K562 (cell line): ENCODE results near the gene ANO9. TPM values are rescaled to one million over a fixed set of nuclear protein-coding genes. Genes with fewer than 3 reads are reported as not detected.

ENCODE experiments used
- ESRRB ChIP-seq: fragments of 250-450 bp; sonication (Bioruptor Pico); IDR thresholded peaks from 2 replicates; pipeline ENCODE4 v1.5.0; 2020; ENCODE audit warnings: mild to moderate bottlenecking, moderate library complexity, borderline replicate concordance
- HNRNPH1 ChIP-seq: fragments of 200-400 bp; formaldehyde crosslinking; optimal IDR thresholded peaks from 2 replicates; pipeline ENCODE3; 2017; ENCODE audit warnings: low read depth, mild to moderate bottlenecking, low read length, moderate library complexity
- HNRNPUL1 ChIP-seq: fragments of 200-400 bp; formaldehyde crosslinking; IDR thresholded peaks from 2 replicates; pipeline ENCODE4 v1.6.1; 2017; ENCODE audit warnings: low read length
- KAT8 ChIP-seq: fragments of 450-650 bp; IDR thresholded peaks from 2 replicates; pipeline ENCODE4 v1.6.1; 2016; ENCODE audit warnings: low read depth, mild to moderate bottlenecking
- MAFG ChIP-seq: fragments of 450-650 bp; conservative IDR thresholded peaks from 2 replicates; pipeline ENCODE4 v1.6.1; 2016; ENCODE audit warnings: missing genetic modification characterization, missing compliant biosample characterization
- MTA1 ChIP-seq: fragments of 450-650 bp; IDR thresholded peaks from 2 replicates; pipeline ENCODE4 v1.6.1; 2017; ENCODE audit warnings: borderline replicate concordance
- NFATC3 ChIP-seq: fragments of 450-650 bp; IDR thresholded peaks from 2 replicates; pipeline ENCODE4 v1.6.1; 2017; ENCODE audit warnings: mild to moderate bottlenecking
- NFYB ChIP-seq: IDR thresholded peaks from 2 replicates; pipeline ENCODE4 v1.6.1; 2011; ENCODE audit warnings: mild to moderate bottlenecking, moderate library complexity; ENCODE audit not compliant: insufficient read length; ENCODE audit errors: extremely low read depth
- RBM34 ChIP-seq: fragments of 200-400 bp; formaldehyde crosslinking; IDR thresholded peaks from 2 replicates; pipeline ENCODE4 v1.6.1; 2018; ENCODE audit warnings: low read length, borderline replicate concordance; ENCODE audit not compliant: insufficient read depth
- SIX5 ChIP-seq, 2 experiments: IDR thresholded peaks; 2 replicates each; pipeline ENCODE4 v1.6.1; 2011; ENCODE audit warnings: low read length in 2 of 2, borderline replicate concordance in 1 of 2, low read depth in 1 of 2, mild to moderate bottlenecking in 1 of 2, moderate library complexity in 1 of 2; ENCODE audit not compliant: insufficient read depth in 1 of 2
- SMC3 ChIP-seq: conservative IDR thresholded peaks from 2 replicates; pipeline ENCODE4 v1.6.1; 2011; ENCODE audit warnings: low read depth, low read length, improper control_type of control experiment; ENCODE audit not compliant: insufficient read depth
- ZNF444 ChIP-seq: fragments of 250-450 bp; sonication (Bioruptor Pico); IDR thresholded peaks from 2 replicates; pipeline ENCODE4 v1.4.0; 2020; ENCODE audit warnings: mild to moderate bottlenecking, moderate library complexity
- ZNF445 ChIP-seq: fragments of 250-450 bp; sonication (Bioruptor Pico); IDR thresholded peaks from 2 replicates; pipeline ENCODE4 v1.4.0; 2020; ENCODE audit warnings: low read depth, mild to moderate bottlenecking, moderate library complexity
- ZNF583 ChIP-seq: fragments of 250-450 bp; sonication (Bioruptor Pico); IDR thresholded peaks from 2 replicates; pipeline ENCODE4 v1.4.0; 2020
- ZNF668 ChIP-seq: fragments of 250-450 bp; sonication (Bioruptor Pico); IDR thresholded peaks from 2 replicates; pipeline ENCODE4 v1.8.0; 2022; ENCODE audit warnings: mild to moderate bottlenecking, inconsistent platforms
- ZNF764 ChIP-seq: fragments of 250-450 bp; sonication (Bioruptor Pico); IDR thresholded peaks from 2 replicates; pipeline ENCODE4 v1.4.0; 2020; ENCODE audit warnings: low read depth, mild to moderate bottlenecking, moderate library complexity
- ZNF766 ChIP-seq: fragments of 200-800 bp; sonication (Bioruptor generic); conservative IDR thresholded peaks from 2 replicates; pipeline ENCODE4 v1.6.1; 2016; ENCODE audit warnings: missing genetic modification characterization, missing compliant biosample characterization
- ZSCAN32 ChIP-seq: fragments of 450-650 bp; formaldehyde crosslinking; IDR thresholded peaks from 2 replicates; pipeline ENCODE4 v1.4.0; 2020; ENCODE audit warnings: mild to moderate bottlenecking, moderate library complexity
- polyA plus RNA-seq, 8 experiments: library from polyadenylated mRNA; depleted of rRNA in 4 of 8; stranded (reverse) in 5 of 8; unstranded in 3 of 8; fragments of >200 nt; fragmentation: Nextera tagmentation in 2 of 8; fragmentation: Illumina TruSeq in 1 of 8; extraction: Ambion mirVana in 2 of 8; extraction: Trizol in 1 of 8; gene quantifications; 2 replicates each; pipeline versions ENCODE4 v1.2.1 to v1.2.3, GENCODE V29; 2011 to 2014; ENCODE audit warnings: inconsistent platforms in 1 of 8, missing spikeins in 1 of 8
- total RNA-seq, 7 experiments: library from RNA; depleted of rRNA in 6 of 7; stranded (reverse); fragments of >200 nt in 6 of 7; fragmentation: Illumina TruSeq in 2 of 7; extraction: Trizol in 2 of 7; gene quantifications; 2 replicates each; pipeline versions ENCODE4 v1.2.1 to v1.2.3, GENCODE V29; 2011 to 2021; ENCODE audit warnings: low replicate concordance in 1 of 7
- TF ChIP-seq, protein P1 (sequence below), 2 experiments: fragments of 450-650 bp in 1 of 2; sonication (generic) in 1 of 2; formaldehyde crosslinking in 1 of 2; IDR thresholded peaks in 1 of 2; conservative IDR thresholded peaks in 1 of 2; 2 replicates each; pipeline versions ENCODE4 v1.6.1 to v1.8.1; 2016 to 2023; ENCODE audit warnings: mild to moderate bottlenecking in 2 of 2, moderate library complexity in 2 of 2, inconsistent platforms in 1 of 2, missing genetic modification reagents in 1 of 2
- TF ChIP-seq, protein P2 (sequence below): fragments of 200-800 bp; sonication (Bioruptor generic); IDR thresholded peaks from 2 replicates; pipeline ENCODE4 v1.6.1; 2017; ENCODE audit warnings: missing genetic modification characterization, missing compliant biosample characterization
- TF ChIP-seq, protein P3 (sequence below): fragments of 250-450 bp; sonication (Bioruptor Pico); IDR thresholded peaks from 2 replicates; pipeline ENCODE4 v1.9.0; 2021; ENCODE audit warnings: mild to moderate bottlenecking
- TF ChIP-seq, protein P4 (sequence below): IDR thresholded peaks from 3 replicates; pipeline ENCODE4 v1.6.1; 2011; ENCODE audit warnings: borderline replicate concordance, mild to moderate bottlenecking, moderate library complexity; ENCODE audit not compliant: insufficient read length; ENCODE audit errors: extremely low read depth

ANO9 gene
- total and polyA plus RNA-seq, 9 of the 15 experiments (the other 6 are each of a cell fraction or from before 2014, with no cell fraction given): 0.20 to 14.5 (median 4.5) TPM

DNA sequence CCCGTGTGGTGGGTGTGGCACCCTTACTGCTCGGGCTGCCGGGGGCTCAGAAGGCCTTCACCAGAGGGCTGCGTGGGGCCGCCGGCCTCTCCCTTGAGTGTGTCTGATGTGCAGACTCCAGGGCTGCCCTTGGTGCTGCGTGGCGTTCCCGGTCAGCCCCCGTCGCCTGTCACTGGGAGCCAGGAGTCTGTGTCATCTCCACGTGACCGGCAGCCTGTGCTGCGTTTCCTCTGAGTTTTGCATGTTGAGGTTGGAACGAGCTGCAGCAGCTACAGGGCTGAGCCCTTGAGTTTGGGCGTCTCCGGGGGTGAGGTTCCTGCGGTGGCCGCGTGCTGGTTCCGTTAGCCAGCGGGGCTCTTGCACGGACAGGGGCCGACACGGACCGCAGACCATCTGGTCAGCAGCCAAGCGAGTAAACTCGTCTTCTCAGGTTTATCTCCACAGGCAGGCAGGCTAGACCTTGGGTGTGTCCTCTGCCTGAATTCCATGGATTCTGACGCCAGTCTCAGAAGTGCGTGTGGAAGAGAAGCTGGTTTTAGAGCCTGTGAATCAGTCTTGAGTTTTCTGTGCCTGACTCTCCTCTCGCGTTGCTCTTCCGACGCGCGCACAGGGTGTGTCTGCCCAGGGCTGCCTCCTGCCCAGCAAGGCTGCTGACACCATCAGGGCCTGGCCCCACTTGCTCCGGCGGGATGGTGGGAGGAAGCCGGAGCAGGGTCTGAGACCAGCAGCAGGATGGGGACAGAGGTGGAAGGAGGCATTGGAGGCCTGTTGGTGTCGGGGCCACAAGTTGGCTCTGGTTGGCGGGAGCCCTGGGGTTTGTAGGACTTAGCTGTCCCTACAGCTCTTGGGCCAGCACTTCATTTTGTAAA is 18.8 kb upstream of the ANO9 start (continued):
- no peak for TF ChIP-seq ZNF445
- TF ChIP-seq, protein P1, sequence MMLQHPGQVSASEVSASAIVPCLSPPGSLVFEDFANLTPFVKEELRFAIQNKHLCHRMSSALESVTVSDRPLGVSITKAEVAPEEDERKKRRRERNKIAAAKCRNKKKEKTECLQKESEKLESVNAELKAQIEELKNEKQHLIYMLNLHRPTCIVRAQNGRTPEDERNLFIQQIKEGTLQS (IDR thresholded peaks at IDR 0.05): peak; percentile 76
- TF ChIP-seq, protein P1 (CRISPR knock-in tag; conservative IDR thresholded peaks at IDR 0.05): 0 out of 2 replicates have a peak, but pooled peaks have one; percentile 41
- TF ChIP-seq NFATC3: no peak
- TF ChIP-seq RBM34: no peak
- TF ChIP-seq, protein P2, sequence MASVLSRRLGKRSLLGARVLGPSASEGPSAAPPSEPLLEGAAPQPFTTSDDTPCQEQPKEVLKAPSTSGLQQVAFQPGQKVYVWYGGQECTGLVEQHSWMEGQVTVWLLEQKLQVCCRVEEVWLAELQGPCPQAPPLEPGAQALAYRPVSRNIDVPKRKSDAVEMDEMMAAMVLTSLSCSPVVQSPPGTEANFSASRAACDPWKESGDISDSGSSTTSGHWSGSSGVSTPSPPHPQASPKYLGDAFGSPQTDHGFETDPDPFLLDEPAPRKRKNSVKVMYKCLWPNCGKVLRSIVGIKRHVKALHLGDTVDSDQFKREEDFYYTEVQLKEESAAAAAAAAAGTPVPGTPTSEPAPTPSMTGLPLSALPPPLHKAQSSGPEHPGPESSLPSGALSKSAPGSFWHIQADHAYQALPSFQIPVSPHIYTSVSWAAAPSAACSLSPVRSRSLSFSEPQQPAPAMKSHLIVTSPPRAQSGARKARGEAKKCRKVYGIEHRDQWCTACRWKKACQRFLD (CRISPR knock-in tag): peak; percentile 90
- TF ChIP-seq ZNF764 (CRISPR knock-in tag): no peak
- TF ChIP-seq, protein P3, sequence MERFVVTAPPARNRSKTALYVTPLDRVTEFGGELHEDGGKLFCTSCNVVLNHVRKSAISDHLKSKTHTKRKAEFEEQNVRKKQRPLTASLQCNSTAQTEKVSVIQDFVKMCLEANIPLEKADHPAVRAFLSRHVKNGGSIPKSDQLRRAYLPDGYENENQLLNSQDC (CRISPR knock-in tag): no peak
- TF ChIP-seq HNRNPUL1: no peak
- TF ChIP-seq, protein P4, sequence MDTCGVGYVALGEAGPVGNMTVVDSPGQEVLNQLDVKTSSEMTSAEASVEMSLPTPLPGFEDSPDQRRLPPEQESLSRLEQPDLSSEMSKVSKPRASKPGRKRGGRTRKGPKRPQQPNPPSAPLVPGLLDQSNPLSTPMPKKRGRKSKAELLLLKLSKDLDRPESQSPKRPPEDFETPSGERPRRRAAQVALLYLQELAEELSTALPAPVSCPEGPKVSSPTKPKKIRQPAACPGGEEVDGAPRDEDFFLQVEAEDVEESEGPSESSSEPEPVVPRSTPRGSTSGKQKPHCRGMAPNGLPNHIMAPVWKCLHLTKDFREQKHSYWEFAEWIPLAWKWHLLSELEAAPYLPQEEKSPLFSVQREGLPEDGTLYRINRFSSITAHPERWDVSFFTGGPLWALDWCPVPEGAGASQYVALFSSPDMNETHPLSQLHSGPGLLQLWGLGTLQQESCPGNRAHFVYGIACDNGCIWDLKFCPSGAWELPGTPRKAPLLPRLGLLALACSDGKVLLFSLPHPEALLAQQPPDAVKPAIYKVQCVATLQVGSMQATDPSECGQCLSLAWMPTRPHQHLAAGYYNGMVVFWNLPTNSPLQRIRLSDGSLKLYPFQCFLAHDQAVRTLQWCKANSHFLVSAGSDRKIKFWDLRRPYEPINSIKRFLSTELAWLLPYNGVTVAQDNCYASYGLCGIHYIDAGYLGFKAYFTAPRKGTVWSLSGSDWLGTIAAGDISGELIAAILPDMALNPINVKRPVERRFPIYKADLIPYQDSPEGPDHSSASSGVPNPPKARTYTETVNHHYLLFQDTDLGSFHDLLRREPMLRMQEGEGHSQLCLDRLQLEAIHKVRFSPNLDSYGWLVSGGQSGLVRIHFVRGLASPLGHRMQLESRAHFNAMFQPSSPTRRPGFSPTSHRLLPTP: no peak
- TF ChIP-seq ESRRB (CRISPR knock-in tag): no peak
- 0 out of 2 replicates have a peak, but pooled peaks have one; percentile 42 for TF ChIP-seq MTA1
- TF ChIP-seq HNRNPH1: no peak
- no peak for TF ChIP-seq ZNF668 (CRISPR knock-in tag)
- TF ChIP-seq ZNF444 (CRISPR knock-in tag): no peak
- no peak; the same call in 1 of the 2 replicates for TF ChIP-seq ZNF583 (CRISPR knock-in tag)
- TF ChIP-seq SIX5 (IDR thresholded peaks at IDR 0.05; ENCODE audit: borderline replicate concordance in 1 of 2, insufficient read depth in 1 of 2, low read depth in 1 of 2, low read length in 2 of 2): no peak
- no peak for TF ChIP-seq MAFG (tag)
- no peak; the same call in 1 of the 2 replicates for TF ChIP-seq ZNF766 (CRISPR knock-in tag)
- no peak for TF ChIP-seq KAT8
- no peak for TF ChIP-seq NFYB
- TF ChIP-seq ZSCAN32 (CRISPR knock-in tag): no peak
- no peak for TF ChIP-seq SMC3
